Vagina (tissue), 2 donors: Measurements from ENCODE around the gene NOP16.

Experiments
- POLR2A ChIP-seq, 2 donors: fragments of 450-650 bp; IDR thresholded peaks; one replicate each; pipeline ENCODE4 v1.6.1; 2017; ENCODE audit warnings: antibody characterized with exemption in 2 of 2, mild to moderate bottlenecking in 2 of 2, moderate library complexity in 2 of 2
- TF ChIP-seq, protein P1 (sequence below), 3 experiments: fragments of 450-650 bp in 2 of 3; fragments of 200-600 bp in 1 of 3; sonication (generic) in 1 of 3; IDR thresholded peaks; one replicate each; pipeline ENCODE4 v1.5.1; 2017 to 2019; ENCODE audit warnings: antibody characterized with exemption in 3 of 3, mild to moderate bottlenecking in 2 of 3, moderate library complexity in 2 of 3

DNA sequence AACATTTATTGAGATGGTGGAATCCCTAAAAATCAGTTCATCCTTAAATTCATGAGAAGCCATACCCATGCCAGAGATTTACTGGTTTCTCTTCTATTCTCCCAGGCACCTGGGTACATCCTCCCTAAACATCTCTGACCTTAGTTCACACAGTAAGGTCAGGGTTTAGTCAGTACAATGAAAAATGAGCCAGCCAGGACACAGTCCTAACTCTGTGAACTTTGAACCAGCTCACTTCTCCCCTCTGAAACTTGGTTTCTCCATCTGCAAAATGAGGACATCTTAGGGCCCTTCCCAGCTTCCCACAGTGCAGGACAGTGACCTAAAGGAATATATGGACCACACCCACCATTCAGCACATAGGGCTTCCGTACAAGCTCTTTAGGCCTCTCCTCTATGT is 1.9 kb downstream of the NOP16 start:
- TF ChIP-seq, protein P1, sequence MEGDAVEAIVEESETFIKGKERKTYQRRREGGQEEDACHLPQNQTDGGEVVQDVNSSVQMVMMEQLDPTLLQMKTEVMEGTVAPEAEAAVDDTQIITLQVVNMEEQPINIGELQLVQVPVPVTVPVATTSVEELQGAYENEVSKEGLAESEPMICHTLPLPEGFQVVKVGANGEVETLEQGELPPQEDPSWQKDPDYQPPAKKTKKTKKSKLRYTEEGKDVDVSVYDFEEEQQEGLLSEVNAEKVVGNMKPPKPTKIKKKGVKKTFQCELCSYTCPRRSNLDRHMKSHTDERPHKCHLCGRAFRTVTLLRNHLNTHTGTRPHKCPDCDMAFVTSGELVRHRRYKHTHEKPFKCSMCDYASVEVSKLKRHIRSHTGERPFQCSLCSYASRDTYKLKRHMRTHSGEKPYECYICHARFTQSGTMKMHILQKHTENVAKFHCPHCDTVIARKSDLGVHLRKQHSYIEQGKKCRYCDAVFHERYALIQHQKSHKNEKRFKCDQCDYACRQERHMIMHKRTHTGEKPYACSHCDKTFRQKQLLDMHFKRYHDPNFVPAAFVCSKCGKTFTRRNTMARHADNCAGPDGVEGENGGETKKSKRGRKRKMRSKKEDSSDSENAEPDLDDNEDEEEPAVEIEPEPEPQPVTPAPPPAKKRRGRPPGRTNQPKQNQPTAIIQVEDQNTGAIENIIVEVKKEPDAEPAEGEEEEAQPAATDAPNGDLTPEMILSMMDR (IDR thresholded peaks at IDR 0.05), result no peak
- no peak for TF ChIP-seq POLR2A (IDR thresholded peaks at IDR 0.05)
